Measurements from ENCODE around the gene SNRNP200. TPM values are rescaled to one million over a fixed set of nuclear protein-coding genes. Genes with fewer than 3 reads are reported as not detected.

SNRNP200 gene
- polyA plus RNA-seq, 1 donor from 2014 or later: 79.3 TPM

GRCh38 chr2:96333708-96334107, 28.4 kb upstream of the SNRNP200 start:
- no peaks in the 10 kb centered on the region for H3K9me3 Mint-ChIP-seq
- H3K4me1 Mint-ChIP-seq: peaks cover 24 to 26% (median 24%) of the 10 kb centered on the region in 3 donors
- H3K4me3 Mint-ChIP-seq: peak overlapping the region in 3 of 4 donors; percentile 34 to 88 (median 76)
- peak overlapping the region; percentile 79 to 87 (median 86) for H3K27ac Mint-ChIP-seq
- H3K36me3 Mint-ChIP-seq: no peaks in the 10 kb centered on the region
- no peaks in the 10 kb centered on the region for H3K27me3 Mint-ChIP-seq

GRCh38 chr2:96330407-96330806, 25.1 kb upstream of the SNRNP200 start:
- Mint-ChIP-seq H3K9me3 (no peaks in the 10 kb centered on the region), H3K36me3 (no peaks in the 10 kb centered on the region), H3K27me3 (no peaks in the 10 kb centered on the region), H3K4me1 (peaks cover 14 to 23% (median 20%) of the 10 kb centered on the region in 3 donors), H3K4me3 (no peak overlapping the region), H3K27ac (no peak overlapping the region)

- H3K36me3 Mint-ChIP-seq: no peaks in the 10 kb centered on the region
- peak overlapping the region in 1 of 4 donors; percentile 88 for H3K4me3 Mint-ChIP-seq
- no peak overlapping the region for H3K27ac Mint-ChIP-seq
- H3K9me3 Mint-ChIP-seq: no peaks in the 10 kb centered on the region
- H3K27me3 Mint-ChIP-seq: no peaks in the 10 kb centered on the region
- H3K4me1 Mint-ChIP-seq: peaks cover 13 to 23% (median 20%) of the 10 kb centered on the region in 3 donors
These were observed 24.5 kb upstream of the SNRNP200 start for GRCh38 chr2:96329874-96330273.

- peaks cover 13 to 23% (median 20%) of the 10 kb centered on the region in 3 donors for H3K4me1 Mint-ChIP-seq
- no peaks in the 10 kb centered on the region for H3K27me3 Mint-ChIP-seq
- no peak overlapping the region for H3K27ac Mint-ChIP-seq
These were observed 24.1 kb upstream of the SNRNP200 start for GRCh38 chr2:96329456-96329855.

GRCh38 chr2:96326990-96327820, 21.9 kb upstream of the SNRNP200 start:
- Mint-ChIP-seq H3K9me3 (no peaks in the 10 kb centered on the region), H3K36me3 (no peaks in the 10 kb centered on the region), H3K4me1 (peaks cover 13 to 25% (median 22%) of the 10 kb centered on the region in 3 donors), H3K27me3 (no peaks in the 10 kb centered on the region), H3K4me3 (peak overlapping the region in 2 of 4 donors; percentile 52 to 88), H3K27ac (no peak overlapping the region)

More at GRCh38 chr2:96329456-96329855, 24.1 kb upstream of the SNRNP200 start:
- H3K9me3 Mint-ChIP-seq: no peaks in the 10 kb centered on the region
- peak overlapping the region in 1 of 4 donors; percentile 88 for H3K4me3 Mint-ChIP-seq
- H3K36me3 Mint-ChIP-seq: no peaks in the 10 kb centered on the region

- Mint-ChIP-seq H3K27me3 (no peaks in the 10 kb centered on the region), H3K27ac (no peak overlapping the region), H3K4me3 (peak overlapping the region in 3 of 4 donors; percentile 30 to 88 (median 55)), H3K36me3 (no peaks in the 10 kb centered on the region), H3K4me1 (peaks cover 17 to 28% (median 25%) of the 10 kb centered on the region in 3 donors), H3K9me3 (no peaks in the 10 kb centered on the region)
These were observed 21.2 kb upstream of the SNRNP200 start for GRCh38 chr2:96326564-96326963.

- Mint-ChIP-seq H3K4me3 (peak overlapping the region; percentile 84 to 100 (median 92)), H3K9me3 (no peaks in the 10 kb centered on the region), H3K27me3 (no peaks in the 10 kb centered on the region), H3K27ac (peak overlapping the region; percentile 7 to 84 (median 23)), H3K4me1 (peaks cover 18 to 28% (median 25%) of the 10 kb centered on the region in 3 donors), H3K36me3 (no peaks in the 10 kb centered on the region)
These were observed 20.5 kb upstream of the SNRNP200 start for GRCh38 chr2:96325884-96326255.

GRCh38 chr2:96325041-96325883, 19.9 kb upstream of the SNRNP200 start, which contains the start of gene ITPRIPL1:
TSS of gene ITPRIPL1 (plus strand) at chr2:96325317. CDS start at chr2:96325840, 523 bp downstream.
- no peaks in the 10 kb centered on the region for H3K27me3 Mint-ChIP-seq
- H3K9me3 Mint-ChIP-seq: no peaks in the 10 kb centered on the region
- peak within 1 kb of the TSS; percentile 84 to 100 (median 92) for H3K4me3 Mint-ChIP-seq
- peaks cover 24 to 33% (median 30%) of the 10 kb centered on the region in 3 donors for H3K4me1 Mint-ChIP-seq
- peak within 1 kb of the TSS; percentile 29 to 84 (median 84) for H3K27ac Mint-ChIP-seq
- H3K36me3 Mint-ChIP-seq: no peaks in the 10 kb centered on the region

- Mint-ChIP-seq H3K4me3 (peak overlapping the region; percentile 84 to 100 (median 92)), H3K36me3 (no peaks in the 10 kb centered on the region), H3K4me1 (peaks cover 27 to 36% (median 32%) of the 10 kb centered on the region in 3 donors), H3K27ac (peak overlapping the region; percentile 29 to 84 (median 54)), H3K27me3 (no peaks in the 10 kb centered on the region), H3K9me3 (no peaks in the 10 kb centered on the region)
These were observed 19.3 kb upstream of the SNRNP200 start for GRCh38 chr2:96324721-96325040.

- Mint-ChIP-seq H3K27ac (no peak overlapping the region), H3K4me3 (peak overlapping the region; percentile 39 to 96 (median 86)), H3K27me3 (no peaks in the 10 kb centered on the region), H3K9me3 (no peaks in the 10 kb centered on the region), H3K4me1 (peaks cover 31 to 42% (median 36%) of the 10 kb centered on the region in 3 donors), H3K36me3 (no peaks in the 10 kb centered on the region)
These were observed 18.5 kb upstream of the SNRNP200 start for GRCh38 chr2:96323849-96324248.

GRCh38 chr2:96320728-96321622, 15.6 kb upstream of the SNRNP200 start:
- Mint-ChIP-seq H3K9me3 (no peaks in the 10 kb centered on the region), H3K27me3 (no peaks in the 10 kb centered on the region), H3K36me3 (no peaks in the 10 kb centered on the region), H3K27ac (peak overlapping the region; percentile 70 to 95 (median 91)), H3K4me3 (peak overlapping the region; percentile 83 to 99 (median 94)), H3K4me1 (peaks cover 41 to 50% (median 45%) of the 10 kb centered on the region in 3 donors)

GRCh38 chr2:96320326-96320725, 15.0 kb upstream of the SNRNP200 start:
- no peaks in the 10 kb centered on the region for H3K36me3 Mint-ChIP-seq
- no peaks in the 10 kb centered on the region for H3K27me3 Mint-ChIP-seq

GRCh38 chr2:96319396-96319795, 14.1 kb upstream of the SNRNP200 start:
- peak overlapping the region in 2 of 4 donors; percentile 24 to 26 for H3K4me3 Mint-ChIP-seq
- no peaks in the 10 kb centered on the region for H3K9me3 Mint-ChIP-seq
- peaks cover 36 to 48% (median 44%) of the 10 kb centered on the region in 3 donors for H3K4me1 Mint-ChIP-seq
- H3K27me3 Mint-ChIP-seq: no peaks in the 10 kb centered on the region
- H3K27ac Mint-ChIP-seq: no peak overlapping the region
- H3K36me3 Mint-ChIP-seq: no peaks in the 10 kb centered on the region

More at GRCh38 chr2:96320326-96320725, 15.0 kb upstream of the SNRNP200 start:
- H3K27ac Mint-ChIP-seq: peak overlapping the region in 1 of 3 donors; percentile 70
- H3K9me3 Mint-ChIP-seq: no peaks in the 10 kb centered on the region
- peak overlapping the region; percentile 83 to 99 (median 94) for H3K4me3 Mint-ChIP-seq
- H3K4me1 Mint-ChIP-seq: peaks cover 41 to 51% (median 45%) of the 10 kb centered on the region in 3 donors

GRCh38 chr2:96318723-96319122, 13.4 kb upstream of the SNRNP200 start:
- H3K4me3 Mint-ChIP-seq: peak overlapping the region in 1 of 4 donors; percentile 26

More at GRCh38 chr2:96318723-96319122, 13.4 kb upstream of the SNRNP200 start:
- H3K27me3 Mint-ChIP-seq: no peaks in the 10 kb centered on the region
- no peaks in the 10 kb centered on the region for H3K36me3 Mint-ChIP-seq
- H3K9me3 Mint-ChIP-seq: no peaks in the 10 kb centered on the region
- no peak overlapping the region for H3K27ac Mint-ChIP-seq
- H3K4me1 Mint-ChIP-seq: peaks cover 36 to 47% (median 41%) of the 10 kb centered on the region in 3 donors

All from IgD-negative memory B cell (primary cell).